Neutrophil (primary cell): ENCODE measurements around the gene MTCL1.

ENCODE experiments used
- H3K27ac ChIP-seq: fragments of 200-600 bp; sonication (generic); 2 replicates; pipeline ENCODE4 v1.5.1; 2016; ENCODE audit warnings: mild to moderate bottlenecking, moderate library complexity
- H3K27me3 ChIP-seq: fragments of 200-600 bp; sonication (generic); 2 replicates; pipeline ENCODE4 v1.6.0; 2016; ENCODE audit warnings: mild to moderate bottlenecking
- H3K36me3 ChIP-seq: fragments of 200-600 bp; sonication (generic); 2 replicates; pipeline ENCODE4 v1.5.1; 2017
- H3K4me1 ChIP-seq, 2 experiments: fragments of 200-600 bp in 1 of 2; sonication (generic) in 1 of 2; 1 replicate in 1 of 2; 2 replicates in 1 of 2; pipeline versions ENCODE4 v1.5.1 to v1.6.1; 2013 to 2016; ENCODE audit warnings: low read depth in 1 of 2, low read length in 1 of 2, mild to moderate bottlenecking in 1 of 2, moderate library complexity in 1 of 2; ENCODE audit not compliant: control insufficient read depth in 1 of 2, insufficient read depth in 1 of 2
- H3K4me3 ChIP-seq, 2 experiments: fragments of 200-600 bp in 1 of 2; sonication (generic) in 1 of 2; 1 replicate in 1 of 2; 2 replicates in 1 of 2; pipeline ENCODE4 v1.5.1; 2013 to 2016; ENCODE audit warnings: low read depth in 1 of 2, low read length in 1 of 2, mild to moderate bottlenecking in 1 of 2, moderate library complexity in 1 of 2
- H3K9me3 ChIP-seq: fragments of 200-600 bp; sonication (generic); 2 replicates; pipeline ENCODE4 v1.5.1; 2016
- CTCF ChIP-seq: fragments of 200-600 bp; sonication (generic); IDR thresholded peaks from 2 replicates; pipeline ENCODE4 v1.5.1; 2016; ENCODE audit warnings: antibody characterized with exemption

The MTCL1 gene

GRCh38 chr18:8844721-8845148, 139.4 kb downstream of the MTCL1 start:
- no peak overlapping the region for H3K27ac ChIP-seq
- H3K36me3 ChIP-seq: no peaks in the 10 kb centered on the region
- no peak for TF ChIP-seq CTCF
- H3K9me3 ChIP-seq: no peaks in the 10 kb centered on the region
- H3K4me1 ChIP-seq: no peaks in the 10 kb centered on the region
- no peaks in the 10 kb centered on the region for H3K27me3 ChIP-seq
- H3K4me3 ChIP-seq: no peak overlapping the region

- H3K4me3 ChIP-seq: no peak overlapping the region
- no peaks in the 10 kb centered on the region for H3K36me3 ChIP-seq
- H3K27ac ChIP-seq: no peak overlapping the region
- H3K4me1 ChIP-seq: no peaks in the 10 kb centered on the region
- no peaks in the 10 kb centered on the region for H3K9me3 ChIP-seq
- TF ChIP-seq CTCF: no peak
- no peaks in the 10 kb centered on the region for H3K27me3 ChIP-seq
These were observed 140.2 kb downstream of the MTCL1 start for GRCh38 chr18:8845506-8845905.

GRCh38 chr18:8847066-8847755, 141.9 kb downstream of the MTCL1 start:
- Histone ChIP-seq H3K36me3 (no peaks in the 10 kb centered on the region), H3K27me3 (no peaks in the 10 kb centered on the region), H3K4me3 (no peak overlapping the region), H3K9me3 (no peaks in the 10 kb centered on the region), H3K27ac (no peak overlapping the region), H3K4me1 (no peaks in the 10 kb centered on the region)
- TF ChIP-seq CTCF: no peak

GRCh38 chr18:8847900-8848299, 142.5 kb downstream of the MTCL1 start:
- Histone ChIP-seq H3K9me3 (no peaks in the 10 kb centered on the region), H3K4me1 (no peaks in the 10 kb centered on the region), H3K36me3 (no peaks in the 10 kb centered on the region), H3K27ac (no peak overlapping the region), H3K27me3 (no peaks in the 10 kb centered on the region), H3K4me3 (no peak overlapping the region)
- TF ChIP-seq CTCF: no peak

GRCh38 chr18:8848541-8848940, 143.2 kb downstream of the MTCL1 start:
- Histone ChIP-seq H3K27ac (no peak overlapping the region), H3K9me3 (no peaks in the 10 kb centered on the region), H3K4me3 (no peak overlapping the region), H3K4me1 (no peaks in the 10 kb centered on the region), H3K36me3 (no peaks in the 10 kb centered on the region), H3K27me3 (no peaks in the 10 kb centered on the region)
- no peak for TF ChIP-seq CTCF
